H1 (cell line): ENCODE measurements around the gene PTTG1IP. TPM values are rescaled to one million over a fixed set of nuclear protein-coding genes. Genes with fewer than 3 reads are reported as not detected.

ENCODE experiments used
- CTCF ChIA-PET: fragments of 300-600 bp; sonication (Branson Sonifier 250); formaldehyde crosslinking; loops from one replicate; lab custom pipeline; 2021; ENCODE audit not compliant: partially characterized antibody; lab: Charles Lee
- POLR2A ChIA-PET: fragments of 300-600 bp; sonication (Branson Sonifier 250); formaldehyde crosslinking; loops from one replicate; lab custom pipeline; 2021; ENCODE audit warnings: inconsistent platforms; ENCODE audit not compliant: partially characterized antibody; lab: Charles Lee
- DNase-seq, 2 experiments: peaks; one replicate each; pipeline versions ENCODE4 v3.0.0 to v3.0.0-alpha.2; 2010 to 2022; ENCODE audit warnings: low spot score in 2 of 2, low read depth in 1 of 2, mixed read lengths in 1 of 2
- FAIRE-seq: peaks from 2 replicates; lab custom pipeline; 2011; peaks lifted over from hg19 to GRCh38; lab: Jason Lieb, UNC
- H2AFZ ChIP-seq: 2 replicates; pipeline ENCODE4 v1.8.1; 2012; ENCODE audit warnings: low read length, inconsistent platforms
- H2AK5ac ChIP-seq: 2 replicates; pipeline ENCODE4 v1.6.1; 2013; ENCODE audit warnings: low read depth, low read length
- H2BK120ac ChIP-seq: replicated peaks from 2 replicates; pipeline ENCODE3; 2013; ENCODE audit warnings: low read depth, low read length, inconsistent platforms
- H2BK12ac ChIP-seq: 2 replicates; pipeline ENCODE4 v1.6.1; 2013; ENCODE audit warnings: low read depth, low read length
- H2BK15ac ChIP-seq: 2 replicates; pipeline ENCODE4 v1.6.1; 2013; ENCODE audit warnings: low read length
- H2BK20ac ChIP-seq: 2 replicates; pipeline ENCODE4 v1.6.1; 2013; ENCODE audit warnings: low read length
- H2BK5ac ChIP-seq: 2 replicates; pipeline ENCODE4 v1.6.1; 2013; ENCODE audit warnings: low read depth, low read length
- H3K14ac ChIP-seq: 2 replicates; pipeline ENCODE4 v1.6.1; 2013; ENCODE audit warnings: inconsistent platforms; ENCODE audit not compliant: insufficient read length
- H3K18ac ChIP-seq: 2 replicates; pipeline ENCODE4 v1.6.1; 2013; ENCODE audit warnings: low read length; ENCODE audit errors: extremely low read depth
- H3K23ac ChIP-seq: 2 replicates; pipeline ENCODE4 v1.6.1; 2013; ENCODE audit warnings: inconsistent platforms; ENCODE audit not compliant: insufficient read length
- H3K23me2 ChIP-seq: 2 replicates; pipeline ENCODE4 v1.6.1; 2013; ENCODE audit warnings: low read depth, low read length
- H3K27ac ChIP-seq: 2 replicates; pipeline ENCODE4 v1.6.1; 2011; ENCODE audit warnings: low read depth, low read length, inconsistent platforms
- H3K27me3 ChIP-seq, 4 experiments: replicated peaks in 1 of 4; 1 replicate in 1 of 4; 2 replicates in 3 of 4; pipeline versions ENCODE4 v1.6.1 to v1.8.1; 2011 to 2013; ENCODE audit warnings: low read length in 3 of 4, mild to moderate bottlenecking in 3 of 4, inconsistent platforms in 2 of 4, mixed read lengths in 2 of 4, moderate library complexity in 1 of 4; ENCODE audit not compliant: control insufficient read depth in 3 of 4, insufficient read depth in 3 of 4; ENCODE audit errors: extremely low read depth in 1 of 4
- H3K36me3 ChIP-seq, 4 experiments: 2 replicates each; pipeline versions ENCODE4 v1.6.1 to v1.8.1; 2011 to 2013; ENCODE audit warnings: mild to moderate bottlenecking in 4 of 4, low read length in 3 of 4, moderate library complexity in 2 of 4, control low read depth in 1 of 4, inconsistent platforms in 1 of 4; ENCODE audit not compliant: insufficient read depth in 4 of 4, control insufficient read depth in 2 of 4
- H3K4ac ChIP-seq: replicated peaks from 2 replicates; pipeline ENCODE3; 2013; ENCODE audit warnings: low read length, low read depth, mixed read lengths, inconsistent platforms; ENCODE audit not compliant: insufficient read length
- H3K4me1 ChIP-seq, 4 experiments: replicated peaks in 1 of 4; 1 replicate in 1 of 4; 2 replicates in 3 of 4; pipeline versions ENCODE4 v1.6.1 to v1.8.1; 2011 to 2013; ENCODE audit warnings: low read length in 3 of 4, inconsistent platforms in 2 of 4, mixed read lengths in 1 of 4; ENCODE audit not compliant: insufficient read depth in 4 of 4, control insufficient read depth in 3 of 4
- H3K4me2 ChIP-seq, 2 experiments: 2 replicates each; pipeline versions ENCODE4 v1.6.1 to v1.8.1; 2011 to 2013; ENCODE audit warnings: low read depth in 2 of 2, low read length in 2 of 2, control low read depth in 1 of 2, inconsistent platforms in 1 of 2, mild to moderate bottlenecking in 1 of 2; ENCODE audit not compliant: insufficient read depth in 1 of 2
- H3K4me3 ChIP-seq, 4 experiments: fragments of 200-600, 300-600 bp in 1 of 4; sonication (generic), shearing (Covaris generic), sonication (Bioruptor Twin) in 1 of 4; 2 replicates each; pipeline versions ENCODE4 v1.5.1 to v1.8.1; 2011 to 2016; ENCODE audit warnings: low read length in 4 of 4, low read depth in 3 of 4, control low read depth in 2 of 4, inconsistent platforms in 2 of 4, mild to moderate bottlenecking in 2 of 4, mixed read lengths in 1 of 4, moderate library complexity in 1 of 4; ENCODE audit not compliant: insufficient read depth in 2 of 4; ENCODE audit errors: extremely low read depth in 1 of 4
- H3K56ac ChIP-seq: replicated peaks from 2 replicates; pipeline ENCODE3; 2013; ENCODE audit warnings: low read depth, mild to moderate bottlenecking, mixed read lengths, low read length, inconsistent platforms; ENCODE audit not compliant: insufficient read length
- H3K79me1 ChIP-seq: 2 replicates; pipeline ENCODE4 v1.6.1; 2013; ENCODE audit warnings: low read depth, low read length, control low read depth
- H3K79me2 ChIP-seq, 2 experiments: 2 replicates each; pipeline versions ENCODE4 v1.6.1 to v1.8.1; 2012 to 2013; ENCODE audit warnings: low read length in 2 of 2, mild to moderate bottlenecking in 2 of 2, inconsistent platforms in 1 of 2; ENCODE audit not compliant: insufficient read depth in 2 of 2, control insufficient read depth in 1 of 2
- H3K9ac ChIP-seq, 4 experiments: replicated peaks in 1 of 4; 1 replicate in 1 of 4; 2 replicates in 3 of 4; pipeline versions ENCODE4 v1.6.1 to v1.8.1; 2011 to 2013; ENCODE audit warnings: low read depth in 3 of 4, low read length in 3 of 4, control low read depth in 2 of 4, mild to moderate bottlenecking in 2 of 4, moderate library complexity in 2 of 4, inconsistent platforms in 1 of 4; ENCODE audit errors: extremely low read depth in 1 of 4
- H3K9me3 ChIP-seq, 2 experiments: 2 replicates each; pipeline versions ENCODE4 v1.6.1 to v1.8.1; 2012 to 2013; ENCODE audit warnings: mild to moderate bottlenecking in 2 of 2, moderate library complexity in 2 of 2, control low read depth in 1 of 2, inconsistent platforms in 1 of 2, low read depth in 1 of 2, low read length in 1 of 2, mixed read lengths in 1 of 2; ENCODE audit not compliant: insufficient read depth in 2 of 2
- H4K20me1 ChIP-seq, 2 experiments: replicated peaks in 1 of 2; 2 replicates each; pipeline versions ENCODE3 to v1.8.1; 2011 to 2013; ENCODE audit warnings: inconsistent platforms in 2 of 2, low read length in 2 of 2, mild to moderate bottlenecking in 1 of 2; ENCODE audit not compliant: insufficient read depth in 2 of 2, control insufficient read depth in 1 of 2
- H4K5ac ChIP-seq: 2 replicates; pipeline ENCODE4 v1.6.1; 2013; ENCODE audit warnings: low read length, low read depth, mixed read lengths, inconsistent platforms; ENCODE audit not compliant: insufficient read length
- H4K8ac ChIP-seq: 2 replicates; pipeline ENCODE4 v1.8.0; 2013; ENCODE audit warnings: mild to moderate bottlenecking, moderate library complexity, low read length, inconsistent platforms; ENCODE audit not compliant: insufficient read depth; ENCODE audit errors: extremely low read depth
- H4K91ac ChIP-seq: replicated peaks from 2 replicates; pipeline ENCODE3; 2013; ENCODE audit warnings: low read length, mixed read lengths, inconsistent platforms; ENCODE audit not compliant: insufficient read length
- BCL11A ChIP-seq, 2 experiments: IDR thresholded peaks; one replicate each; pipeline ENCODE4 v1.6.1; 2011; ENCODE audit warnings: low read depth in 2 of 2, low read length in 2 of 2, mild to moderate bottlenecking in 2 of 2
- CHD1 ChIP-seq: IDR thresholded peaks from 2 replicates; pipeline ENCODE4 v1.6.1; 2012; ENCODE audit warnings: low read depth, low read length, improper control_type of control experiment
- CREB1 ChIP-seq: IDR thresholded peaks from 2 replicates; pipeline ENCODE4 v1.6.1; 2012; ENCODE audit warnings: inconsistent platforms
- CTBP2 ChIP-seq: IDR thresholded peaks from 2 replicates; pipeline ENCODE4 v1.7.0; 2011; ENCODE audit warnings: borderline replicate concordance, mild to moderate bottlenecking, moderate library complexity, mixed read lengths, low read length; ENCODE audit not compliant: insufficient read depth, insufficient read length
- GTF2F1 ChIP-seq: IDR thresholded peaks from 2 replicates; pipeline ENCODE4 v1.6.1; 2012; ENCODE audit warnings: low read depth, low read length, improper control_type of control experiment, borderline replicate concordance
- JUN ChIP-seq: IDR thresholded peaks from 2 replicates; pipeline ENCODE4 v1.6.1; 2011; ENCODE audit warnings: low read depth, mild to moderate bottlenecking, improper control_type of control experiment, low read length
- NANOG ChIP-seq: IDR thresholded peaks from 2 replicates; pipeline ENCODE4 v1.6.1; 2011; ENCODE audit warnings: low read length, low read depth, mild to moderate bottlenecking, inconsistent platforms; ENCODE audit not compliant: insufficient read depth, poor library complexity, severe bottlenecking
- NRF1 ChIP-seq: IDR thresholded peaks from 2 replicates; pipeline ENCODE4 v1.6.1; 2011; ENCODE audit warnings: mild to moderate bottlenecking, low read depth, low read length, improper control_type of control experiment
- POLR2AphosphoS5 ChIP-seq: IDR thresholded peaks from 2 replicates; pipeline ENCODE4 v1.6.1; 2011; ENCODE audit warnings: low read depth, low read length
- SIN3A ChIP-seq, 2 experiments: IDR thresholded peaks in 1 of 2; conservative IDR thresholded peaks in 1 of 2; 2 replicates each; pipeline ENCODE4 v1.6.1; 2011 to 2012; ENCODE audit warnings: low read length in 2 of 2, improper control_type of control experiment in 1 of 2, low read depth in 1 of 2, mild to moderate bottlenecking in 1 of 2
- SP1 ChIP-seq: IDR thresholded peaks from 2 replicates; pipeline ENCODE4 v1.6.1; 2011; ENCODE audit warnings: low read depth, low read length
- SUZ12 ChIP-seq: fragments of 200-600 bp; sonication (generic); IDR thresholded peaks from 2 replicates; pipeline ENCODE4 v1.6.1; 2012; ENCODE audit warnings: mild to moderate bottlenecking, inconsistent platforms, low read length, moderate library complexity, mixed read lengths
- TAF7 ChIP-seq: optimal IDR thresholded peaks from 2 replicates; pipeline ENCODE3; 2011; ENCODE audit warnings: low read depth, mild to moderate bottlenecking, inconsistent platforms, low read length, moderate library complexity, borderline replicate concordance
- YY1 ChIP-seq: IDR thresholded peaks from 2 replicates; pipeline ENCODE4 v1.6.1; 2011; ENCODE audit warnings: low read depth, mild to moderate bottlenecking, low read length
- WGBS, 2 experiments: shearing (Covaris generic) in 1 of 2; methylation state at CpG; one replicate each; pipeline versions ENCODE4 v1.1.6 to v1.1.7; 2013 to 2015; ENCODE audit warnings: low lambda C conversion rate in 2 of 2, mixed read lengths in 2 of 2, inconsistent platforms in 1 of 2, low coverage in 1 of 2, missing lambda C conversion rate in 1 of 2; ENCODE audit not compliant: insufficient replicate concordance in 2 of 2, insufficient coverage in 1 of 2, insufficient read length in 1 of 2; ENCODE audit errors: extremely low coverage in 1 of 2, missing lambda C conversion rate in 1 of 2; 5-methylcytosine and 5-hydroxymethylcytosine counted together
- polyA plus RNA-seq, 7 experiments: library from polyadenylated mRNA; depleted of rRNA in 3 of 7; stranded (reverse) in 5 of 7; unstranded in 2 of 7; fragments of >200 nt in 5 of 7; fragments of 200-250 nt in 2 of 7; gene quantifications; 1 replicate in 5 of 7; 2 replicates in 1 of 7; 4 replicates in 1 of 7; pipeline versions ENCODE4 v1.2.1 to v1.2.3, GENCODE V29; 2011 to 2013; ENCODE audit warnings: missing spikeins in 2 of 7, mixed read lengths in 2 of 7
- total RNA-seq: library from RNA; stranded (reverse); fragmentation: NEBNext Ultra II Directional; extraction: Animal tissue kit (Norgen Biotek cat#: 25700); gene quantifications from 2 replicates; pipeline ENCODE4 v1.2.1, GENCODE V29; 2021
- TF ChIP-seq, protein P1 (sequence below): IDR thresholded peaks from 2 replicates; pipeline ENCODE4 v1.6.1; 2012; ENCODE audit warnings: inconsistent platforms

The PTTG1IP gene
- total and polyA plus RNA-seq, 2 of the 8 experiments (the other 6 are each of a cell fraction or from before 2014, with no cell fraction given), result 90.8 to 130 TPM

DNA sequence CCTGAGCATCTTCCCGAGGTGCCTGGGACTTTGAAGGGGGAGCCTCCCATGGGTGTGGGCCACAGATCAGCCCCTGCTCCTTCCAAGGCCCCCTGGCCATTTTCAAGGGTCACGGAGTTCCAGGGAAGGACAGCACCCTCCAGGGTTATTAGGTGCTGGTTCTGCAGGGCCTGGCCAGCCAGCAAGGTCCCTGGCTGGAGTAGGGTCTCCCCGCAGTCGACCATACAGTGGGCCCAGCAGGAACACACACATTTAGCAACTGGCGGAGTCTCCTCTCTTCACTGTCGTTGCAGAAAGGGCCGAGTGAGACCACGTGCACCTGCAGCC is 37.9 kb downstream of the PTTG1IP start:
- Histone ChIP-seq H3K18ac (no peak overlapping the region), H3K79me1 (no peaks in the 10 kb centered on the region), H2BK12ac (no peak overlapping the region), H4K20me1 (no peaks in the 10 kb centered on the region), H2AFZ (no peak overlapping the region), H2BK15ac (no peak overlapping the region), H3K27me3 (no peaks in the 10 kb centered on the region), H3K9ac (no peak overlapping the region), H3K4me3 (no peak overlapping the region), H4K8ac (no peak overlapping the region), H3K9me3 (no peaks in the 10 kb centered on the region), H3K4me2 (no peak overlapping the region), H3K27ac (no peak overlapping the region), H3K4ac (no peak overlapping the region), H3K14ac (no peak overlapping the region), H3K4me1 (no peaks in the 10 kb centered on the region; a peak in 2 of 7 replicates), H4K5ac (no peak overlapping the region), H2BK5ac (no peak overlapping the region), H3K56ac (no peak overlapping the region), H2BK20ac (no peak overlapping the region), H2AK5ac (no peak overlapping the region), H3K23ac (no peak overlapping the region), H3K36me3 (no peaks in the 10 kb centered on the region), H4K91ac (no peak overlapping the region), H3K23me2 (no peaks in the 10 kb centered on the region; the same call in 1 of the 2 replicates), H3K79me2 (no peaks in the 10 kb centered on the region), H2BK120ac (no peak overlapping the region)
- POLR2A ChIA-PET, result no interaction called here
- CTCF ChIA-PET, result interaction anchor here (0.7 kb wide), 1 partner anchor 12 kb away, joined by 4 read pairs; no protein-coding TSS in a partner anchor
- 81% methylated on average over 4 of the region's 8 CpGs; no CpG with 5 or more reads in 1 of the 2 experiments for WGBS, 2 experiments
- FAIRE-seq, result no peak
- DNase-seq, result no peak
- no peak for TF ChIP-seq NANOG
- TF ChIP-seq YY1, result no peak
- TF ChIP-seq SIN3A (conservative IDR thresholded peaks at IDR 0.05 in 1 of 2, IDR thresholded peaks at IDR 0.05 in 1 of 2; ENCODE audit: low read depth in 1 of 2, low read length in 2 of 2), result no peak
- no peak for TF ChIP-seq SP1
- no peak for TF ChIP-seq CTBP2
- TF ChIP-seq GTF2F1, result no peak
- TF ChIP-seq CHD1, result no peak
- TF ChIP-seq JUN, result no peak
- TF ChIP-seq NRF1, result no peak
- TF ChIP-seq TAF7, result no peak
- no peak for TF ChIP-seq POLR2AphosphoS5
- TF ChIP-seq, protein P1, sequence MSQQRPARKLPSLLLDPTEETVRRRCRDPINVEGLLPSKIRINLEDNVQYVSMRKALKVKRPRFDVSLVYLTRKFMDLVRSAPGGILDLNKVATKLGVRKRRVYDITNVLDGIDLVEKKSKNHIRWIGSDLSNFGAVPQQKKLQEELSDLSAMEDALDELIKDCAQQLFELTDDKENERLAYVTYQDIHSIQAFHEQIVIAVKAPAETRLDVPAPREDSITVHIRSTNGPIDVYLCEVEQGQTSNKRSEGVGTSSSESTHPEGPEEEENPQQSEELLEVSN, result no peak
- TF ChIP-seq CREB1, result no peak
- no peak for TF ChIP-seq SUZ12
- no peak for TF ChIP-seq BCL11A (IDR thresholded peaks at IDR 0.05; ENCODE audit: low read depth in 2 of 2, low read length in 2 of 2)
